GM18526 (cell line): ENCODE measurements around the gene KRT35.

ENCODE experiments used
- POLR2A ChIP-seq: IDR thresholded peaks from 3 replicates; pipeline ENCODE4 v1.6.1; 2011; ENCODE audit not compliant: insufficient read length; ENCODE audit errors: extremely low read depth

The KRT35 gene

DNA sequence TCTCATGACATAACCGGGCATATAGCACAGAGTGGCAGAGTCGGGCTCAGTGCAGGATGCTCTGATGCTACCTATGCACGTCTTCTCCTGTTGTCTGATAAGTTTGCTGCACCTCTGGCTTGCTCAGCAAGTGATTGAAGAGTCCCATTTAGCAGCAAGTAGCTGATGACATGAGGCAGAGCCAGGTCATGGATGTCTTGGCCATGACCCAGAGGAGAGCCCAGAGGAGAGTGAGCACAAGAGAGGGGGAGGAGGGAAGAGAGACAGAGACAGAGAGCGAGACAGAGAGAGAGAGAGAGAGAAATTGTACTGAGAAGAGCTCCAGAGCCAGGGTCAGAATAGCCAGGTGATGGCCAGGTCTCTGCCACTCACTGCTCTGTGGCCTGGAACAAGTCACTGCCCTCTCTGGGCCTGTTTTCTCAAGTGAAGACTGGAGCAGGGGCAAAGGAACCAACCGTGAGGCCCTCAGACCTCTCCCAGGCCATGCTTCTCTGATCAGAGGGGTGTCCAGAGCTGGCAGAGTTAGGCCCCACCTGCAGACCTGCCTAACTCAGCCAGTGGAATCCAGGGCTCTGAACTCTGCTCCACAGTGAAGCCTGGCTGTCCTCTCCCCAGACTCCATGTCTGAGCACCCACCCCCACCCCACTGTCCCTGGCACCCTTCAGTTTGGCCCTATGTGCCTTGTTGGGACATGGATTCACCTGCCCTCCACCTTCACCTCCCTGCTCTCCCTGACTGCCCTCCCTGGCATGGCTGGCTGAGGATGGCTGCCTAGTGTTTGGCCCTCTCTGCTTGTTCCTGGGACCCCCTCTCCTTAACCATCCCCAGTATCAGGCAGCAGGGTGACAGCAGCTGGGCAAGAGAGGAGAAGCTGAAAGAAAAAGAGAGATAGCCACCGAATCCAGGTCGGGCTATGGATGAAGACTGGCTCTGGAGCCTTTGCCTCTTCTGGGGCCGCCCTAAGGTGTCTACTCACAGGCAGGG lies 4.3 kb upstream of the KRT35 start:
- no peak for TF ChIP-seq POLR2A

DNA sequence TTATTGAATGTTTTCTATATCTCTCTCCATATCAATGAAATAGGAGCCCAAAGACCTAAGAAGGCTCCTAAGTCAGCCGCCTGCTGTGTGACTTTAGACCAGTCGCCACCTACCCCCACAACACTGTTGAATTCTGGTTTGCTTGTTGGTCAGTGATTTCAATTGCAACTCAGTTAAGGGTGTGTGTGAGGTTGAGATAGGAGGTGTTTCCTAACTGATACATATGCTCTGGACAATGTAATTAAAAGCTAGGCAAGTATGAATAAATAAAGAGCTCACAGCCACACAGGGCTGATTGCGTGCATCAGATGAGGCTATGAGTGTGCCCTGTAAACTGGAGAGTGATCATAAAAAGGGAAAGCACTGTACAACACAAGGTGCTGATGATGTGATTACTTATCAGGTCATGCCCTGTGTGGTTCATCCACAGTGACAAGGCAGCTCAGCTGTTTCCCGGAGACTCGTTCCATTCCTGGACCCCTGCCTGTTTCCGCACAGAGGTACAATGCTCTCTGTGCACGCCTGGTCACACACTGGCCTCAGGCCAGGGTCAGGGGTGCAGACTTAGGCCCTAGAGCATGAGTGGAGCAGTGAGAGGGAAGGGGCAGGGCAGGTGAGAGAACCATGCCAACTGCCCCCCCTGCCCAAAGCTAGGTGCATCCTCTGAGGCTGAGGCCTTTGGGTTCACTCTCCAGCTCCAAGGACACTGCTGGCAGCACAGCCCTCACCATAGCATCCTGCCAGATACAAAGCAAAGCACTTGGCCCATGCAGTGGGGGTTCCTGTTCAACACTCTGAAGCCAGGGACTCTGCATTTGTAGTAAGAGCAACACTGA lies 3.3 kb upstream of the KRT35 start:
- no peak for TF ChIP-seq POLR2A

DNA sequence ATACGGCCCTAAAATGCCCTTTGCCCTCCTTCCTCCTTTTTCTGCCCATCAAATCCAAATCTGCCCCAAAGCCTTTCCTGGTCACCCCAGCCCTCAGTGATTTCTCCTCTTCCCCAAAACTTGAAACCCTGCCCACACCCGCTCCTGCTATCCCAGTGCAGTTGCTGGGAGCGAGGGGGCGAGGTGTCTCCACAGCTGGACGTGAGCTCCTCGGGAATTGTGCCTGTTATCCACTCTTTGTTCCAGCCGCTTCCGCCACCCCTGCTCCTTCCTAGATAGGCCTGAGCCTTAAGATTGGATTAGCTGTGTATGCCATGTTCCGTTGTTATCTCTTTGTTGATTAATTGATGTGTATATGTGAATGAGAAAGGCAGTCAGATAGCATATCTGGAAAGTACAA lies 2.6 kb upstream of the KRT35 start:
- TF ChIP-seq POLR2A, result no peak

GRCh38 chr17:41480581-41480980 lies 370 bp downstream of the KRT35 start:
- TF ChIP-seq POLR2A, result no peak

DNA sequence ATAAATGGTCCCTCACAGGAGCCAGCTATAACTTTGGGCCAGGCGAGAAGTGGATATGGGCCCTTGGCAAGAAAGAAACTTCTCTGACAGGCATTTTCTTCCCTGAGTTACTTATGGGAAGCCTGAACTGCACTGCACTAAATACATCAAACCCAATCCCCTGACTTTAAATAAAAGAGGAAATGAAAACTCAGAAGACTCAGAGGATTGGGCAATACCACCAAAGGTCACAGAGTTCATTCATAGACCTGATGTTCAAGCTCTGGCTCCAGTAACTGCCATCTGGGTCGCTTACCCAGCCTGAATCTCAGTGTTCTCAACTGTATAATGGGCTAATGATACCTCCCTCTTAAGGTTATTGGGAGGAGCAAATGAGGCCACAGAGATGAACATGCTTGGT lies 815 bp downstream of the KRT35 start:
- no peak for TF ChIP-seq POLR2A

DNA sequence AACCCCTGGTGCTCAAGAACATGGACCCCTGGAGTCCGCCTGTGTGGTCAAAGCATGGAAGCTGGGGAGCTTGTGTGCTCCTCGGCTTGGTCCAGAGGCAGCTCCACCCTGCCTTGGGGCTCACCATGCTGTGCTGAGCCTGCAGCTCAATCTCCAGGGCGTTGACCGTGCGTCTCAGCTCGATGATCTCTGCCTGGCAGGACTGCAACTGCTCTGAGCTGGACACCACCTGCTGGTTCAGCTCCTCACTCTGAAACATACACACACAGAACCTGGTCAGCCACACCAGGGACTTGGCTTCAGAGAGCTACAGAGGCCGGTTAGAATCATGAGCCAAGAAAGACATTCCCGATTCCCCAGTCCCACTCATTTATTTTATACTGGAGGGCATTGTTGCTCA lies 2.7 kb downstream of the KRT35 start:
- no peak for TF ChIP-seq POLR2A

DNA sequence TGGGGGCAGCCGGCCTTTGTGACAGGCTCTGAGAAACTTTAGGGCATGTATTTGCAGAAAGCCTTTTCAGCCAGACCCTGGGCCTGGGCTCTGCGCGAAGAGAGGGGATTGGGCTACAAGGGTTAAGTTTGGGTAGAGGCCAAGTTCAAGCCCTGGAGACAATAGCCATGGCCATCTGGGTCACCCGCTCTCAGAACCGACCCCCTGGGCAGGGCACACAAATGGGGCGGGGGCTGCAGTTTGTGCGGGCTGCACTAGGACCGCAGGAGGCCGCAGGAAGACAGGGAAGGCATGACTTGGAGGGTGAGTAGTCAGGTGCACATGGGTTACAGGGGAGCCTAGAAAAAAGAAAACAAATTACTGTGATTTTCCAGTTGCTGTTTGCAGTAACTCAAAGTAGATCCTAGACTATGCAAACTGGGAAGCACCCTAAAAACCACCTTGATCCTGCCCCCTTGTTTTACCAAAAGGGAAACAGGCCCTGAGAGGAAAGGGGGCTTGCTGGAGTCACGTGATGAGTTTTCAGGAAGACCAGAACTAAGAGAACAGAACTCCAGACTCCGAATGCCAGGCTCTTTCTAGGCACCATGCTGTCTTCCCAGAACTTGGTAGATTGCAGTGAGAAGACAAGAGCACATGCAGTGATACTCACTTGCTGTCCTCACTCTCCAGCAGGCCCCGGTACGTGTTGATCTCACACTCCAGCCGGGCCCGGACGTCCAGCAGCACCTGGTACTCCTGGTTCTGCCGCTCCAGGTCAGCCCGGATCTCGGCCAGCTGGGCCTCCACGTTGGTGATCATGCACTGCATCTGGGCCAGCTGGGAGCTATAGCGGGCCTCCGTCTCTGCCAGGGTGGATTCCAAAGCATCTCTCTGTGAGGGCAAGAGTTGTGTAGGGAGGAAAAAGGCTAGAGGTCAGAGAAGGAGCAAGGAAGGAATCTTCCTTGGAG lies 3.8 kb downstream of the KRT35 start:
- TF ChIP-seq POLR2A, result no peak

- no peak for TF ChIP-seq POLR2A
These were observed 5.5 kb downstream of the KRT35 start for GRCh38 chr17:41475421-41475820.

- TF ChIP-seq POLR2A, result no peak
These were observed 6.1 kb downstream of the KRT35 start for GRCh38 chr17:41474863-41475262.

DNA sequence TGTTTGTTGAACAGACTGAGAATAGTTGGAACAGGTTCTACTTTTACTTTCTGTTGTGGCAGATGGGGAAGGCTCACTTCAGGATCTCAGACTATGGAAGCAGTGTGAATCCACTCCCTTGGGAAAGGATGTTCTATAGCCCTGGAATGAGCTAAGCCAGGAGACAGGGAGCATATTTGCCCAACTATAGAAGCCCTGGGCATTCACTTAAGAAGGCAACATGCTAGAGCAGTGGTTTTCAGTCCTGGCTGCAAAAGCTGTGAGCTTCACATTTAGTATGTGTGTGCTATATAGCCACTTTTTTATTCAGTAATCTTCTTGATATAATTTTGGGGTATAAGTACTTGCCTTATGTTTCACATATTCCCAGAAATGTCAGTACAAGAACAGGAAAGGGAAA lies 12.6 kb downstream of the KRT35 start:
- no peak for TF ChIP-seq POLR2A

DNA sequence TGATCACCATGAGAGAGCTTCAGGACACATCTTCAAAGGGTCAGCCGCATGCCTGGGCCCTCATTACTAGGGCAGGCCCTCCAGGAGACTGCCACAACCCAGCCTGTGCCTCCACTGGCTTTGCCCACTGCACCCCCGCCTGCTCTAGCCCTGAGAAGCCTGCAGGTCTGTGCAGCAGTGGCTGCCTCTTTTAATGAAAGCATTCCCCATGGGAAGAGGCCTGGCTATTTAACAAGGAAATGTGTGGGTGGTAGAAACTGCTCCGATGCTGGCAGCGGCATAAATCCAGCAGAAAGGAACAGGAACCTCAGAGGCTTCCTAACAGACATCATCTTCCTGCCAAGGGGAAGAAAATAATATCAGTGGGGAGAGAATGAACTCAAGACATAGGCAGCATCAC lies 13.4 kb downstream of the KRT35 start:
- no peak for TF ChIP-seq POLR2A

DNA sequence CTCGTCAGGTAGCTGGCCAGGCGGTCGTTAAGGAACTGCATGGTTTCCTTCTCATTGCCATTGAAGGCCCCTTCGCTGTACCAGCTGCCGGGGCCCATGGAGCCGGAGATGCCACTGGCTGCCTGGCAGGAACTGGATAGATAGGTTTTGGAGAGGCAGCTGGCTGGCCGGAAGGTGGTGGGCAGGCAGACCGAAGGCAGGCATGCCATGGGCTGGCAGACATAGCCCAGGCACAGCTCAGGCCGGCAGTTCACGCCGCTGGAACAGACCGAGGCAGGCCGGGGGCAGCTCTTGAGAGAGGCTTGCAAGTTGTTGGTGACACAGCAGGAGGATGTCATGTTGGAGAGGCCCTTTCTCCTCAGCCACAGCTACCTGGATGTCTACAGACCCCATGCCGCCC lies 14.0 kb downstream of the KRT35 start, which contains the start of gene KRT32:
Gene KRT32 (minus strand): TSS at position 399 of the 400 bp plus-strand sequence. CDS start 61 bp downstream, at position 338.
- no peak for TF ChIP-seq POLR2A

- TF ChIP-seq POLR2A, result no peak
These were observed 16.3 kb downstream of the KRT35 start for GRCh38 chr17:41464682-41465081.

DNA sequence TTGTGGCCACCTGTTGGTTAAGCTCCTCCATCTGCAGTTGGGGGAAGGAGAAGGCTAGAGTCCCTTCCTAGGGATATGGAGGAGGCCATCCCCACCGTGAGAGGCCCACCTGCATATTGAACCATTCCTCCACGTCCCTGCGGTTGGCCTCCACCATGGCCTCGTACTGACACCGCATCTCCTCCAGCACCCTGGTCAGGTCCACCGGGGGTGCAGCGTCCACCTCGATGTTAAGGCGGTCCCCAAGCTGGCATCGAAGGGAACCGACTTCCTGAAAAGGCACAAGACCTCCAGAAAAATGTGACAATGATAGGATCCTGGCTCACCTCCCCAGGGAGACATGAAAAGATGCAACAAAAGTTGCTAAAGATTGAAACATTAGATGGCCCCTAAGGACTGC lies 16.8 kb downstream of the KRT35 start:
- TF ChIP-seq POLR2A, result no peak

GRCh38 chr17:41463746-41464145 lies 17.2 kb downstream of the KRT35 start:
- no peak for TF ChIP-seq POLR2A
